ENCODE data around the gene KRTAP10-7. TPM values are rescaled to one million over a fixed set of nuclear protein-coding genes. Genes with fewer than 3 reads are reported as not detected.
"Not testable (repeated sequence)": the region's sequence is repeated elsewhere in the genome, so short reads cannot be mapped to it uniquely, and the experiment has no call there.

Gene KRTAP10-7
- total RNA-seq, 2 experiments from 2014 or later: not detected

GRCh38 chr21:44598061-44598460, 2.3 kb upstream of the KRTAP10-7 start:
- H3K4me1 Mint-ChIP-seq (ENCODE audit: low read depth): no peaks in the 10 kb centered on the region
- intact Hi-C loops (cut with micrococcal nuclease): no loop called here
- no peak for DNase-seq
- H3K27me3 Mint-ChIP-seq (ENCODE audit: low read depth): no peaks in the 10 kb centered on the region
- no peak overlapping the region for H3K4me3 Mint-ChIP-seq
- no peaks in the 10 kb centered on the region for H3K36me3 Mint-ChIP-seq (ENCODE audit: low read depth)
- peak overlapping the region; percentile 7 for H3K27ac Mint-ChIP-seq
- H3K9me3 Mint-ChIP-seq: peaks cover 5% of the 10 kb centered on the region
- CTCF ChIA-PET: no interaction called here

- no peak for DNase-seq
- intact Hi-C loops (cut with micrococcal nuclease): no loop called here
- no peaks in the 10 kb centered on the region for H3K36me3 Mint-ChIP-seq (ENCODE audit: low read depth)
- no peak overlapping the region for H3K4me3 Mint-ChIP-seq
- H3K4me1 Mint-ChIP-seq (ENCODE audit: low read depth): no peaks in the 10 kb centered on the region
- no peaks in the 10 kb centered on the region for H3K27me3 Mint-ChIP-seq (ENCODE audit: low read depth)
- H3K27ac Mint-ChIP-seq: no peak overlapping the region
- H3K9me3 Mint-ChIP-seq: peaks cover 5% of the 10 kb centered on the region
- CTCF ChIA-PET: no interaction called here
Measured at GRCh38 chr21:44599264-44600029, 950 bp upstream of the KRTAP10-7 start.

DNA sequence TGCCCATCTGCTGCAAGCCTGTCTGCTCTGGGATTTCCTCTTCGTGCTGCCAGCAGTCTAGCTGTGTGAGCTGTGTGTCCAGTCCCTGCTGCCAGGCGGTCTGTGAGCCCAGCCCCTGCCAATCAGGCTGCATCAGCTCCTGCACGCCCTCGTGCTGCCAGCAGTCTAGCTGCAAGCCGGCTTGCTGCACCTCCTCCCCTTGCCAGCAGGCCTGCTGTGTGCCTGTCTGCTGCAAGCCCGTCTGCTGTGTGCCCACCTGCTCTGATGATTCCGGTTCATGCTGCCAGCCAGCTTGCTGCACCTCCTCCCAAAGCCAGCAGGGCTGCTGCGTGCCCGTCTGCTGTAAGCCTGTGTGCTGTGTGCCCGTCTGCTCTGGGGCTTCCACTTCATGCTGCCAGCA, 694 bp downstream of the KRTAP10-7 start:
- intact Hi-C loops (cut with micrococcal nuclease); H3K36me3 Mint-ChIP-seq (ENCODE audit: low read depth); H3K4me1 Mint-ChIP-seq (ENCODE audit: low read depth); H3K27me3 Mint-ChIP-seq (ENCODE audit: low read depth); H3K9me3 Mint-ChIP-seq; H3K4me3 Mint-ChIP-seq; H3K27ac Mint-ChIP-seq; DNase-seq: not testable (repeated sequence)
- CTCF ChIA-PET: interaction anchor here (1.4 kb wide), 1 partner anchor 19 kb away, joined by 3 read pairs; no protein-coding TSS in a partner anchor

- CTCF ChIA-PET: interaction anchor here (1.4 kb wide), 1 partner anchor 18 kb away, joined by 3 read pairs; no protein-coding TSS in a partner anchor
- DNase-seq: no peak
- Mint-ChIP-seq H3K27me3 (ENCODE audit: low read depth) (no peaks in the 10 kb centered on the region), H3K4me1 (ENCODE audit: low read depth) (no peaks in the 10 kb centered on the region), H3K27ac (no peak overlapping the region), H3K9me3 (peaks cover 5% of the 10 kb centered on the region), H3K4me3 (no peak overlapping the region), H3K36me3 (ENCODE audit: low read depth) (no peaks in the 10 kb centered on the region)
- intact Hi-C loops (cut with micrococcal nuclease): no loop called here
Measured at GRCh38 chr21:44601596-44602462, 1.4 kb downstream of the KRTAP10-7 start.

DNA sequence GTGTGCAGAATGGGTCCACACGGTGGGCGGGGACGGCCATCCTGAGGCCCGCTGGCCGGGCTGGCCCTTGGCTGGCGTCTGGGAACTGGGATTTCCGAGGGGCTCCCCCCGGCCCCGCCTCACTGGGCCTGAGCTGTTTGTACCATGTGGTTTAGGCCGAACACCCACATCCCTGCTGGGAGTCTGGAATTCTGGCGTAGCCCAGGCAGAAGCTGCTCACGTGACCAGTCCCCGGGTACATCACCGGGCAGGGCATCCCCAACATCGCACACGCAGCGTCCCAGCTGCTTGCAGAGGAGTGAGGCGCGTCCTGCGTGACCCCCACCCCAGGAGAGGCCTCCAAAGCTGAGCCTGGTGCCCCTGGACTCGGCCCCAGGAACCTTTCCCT, 2.1 kb downstream of the KRTAP10-7 start:
- CTCF ChIA-PET: interaction anchor here (1.4 kb wide), 1 partner anchor 17 kb away, joined by 3 read pairs; no protein-coding TSS in a partner anchor

GRCh38 chr21:44603109-44603875, 2.9 kb downstream of the KRTAP10-7 start:
- no peak overlapping the region for H3K4me3 Mint-ChIP-seq
- intact Hi-C loops (cut with micrococcal nuclease): no loop called here
- CTCF ChIA-PET: no interaction called here

More for the DNA sequence above, 2.1 kb downstream of the KRTAP10-7 start:
- Mint-ChIP-seq H3K36me3 (ENCODE audit: low read depth) (no peaks in the 10 kb centered on the region), H3K27me3 (ENCODE audit: low read depth) (no peaks in the 10 kb centered on the region), H3K27ac (no peak overlapping the region), H3K9me3 (peaks cover 5% of the 10 kb centered on the region), H3K4me1 (ENCODE audit: low read depth) (no peaks in the 10 kb centered on the region), H3K4me3 (no peak overlapping the region)
- intact Hi-C loops (cut with micrococcal nuclease): no loop called here
- no peak for DNase-seq

DNA sequence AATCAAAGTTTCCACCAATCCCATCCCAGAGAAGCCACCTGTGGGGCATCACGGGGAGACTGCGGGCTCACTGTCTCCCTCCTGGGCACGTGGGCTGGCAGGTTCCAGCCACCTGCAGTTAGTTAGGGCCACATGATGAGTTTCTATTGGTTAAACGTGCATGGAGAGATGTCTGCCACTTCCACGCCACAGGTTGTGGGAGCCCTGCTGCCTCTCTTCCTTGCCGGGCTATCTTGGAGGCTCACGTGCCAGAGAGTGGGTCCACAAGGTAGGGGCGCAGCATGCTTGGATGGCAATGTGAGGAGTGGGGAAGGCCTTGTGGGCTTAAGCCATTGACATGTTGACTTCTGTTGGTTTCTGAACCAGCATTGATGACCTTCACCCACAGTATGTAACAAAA, 3.5 kb downstream of the KRTAP10-7 start:
- H3K4me1 Mint-ChIP-seq (ENCODE audit: low read depth): no peaks in the 10 kb centered on the region
- no peak overlapping the region for H3K4me3 Mint-ChIP-seq
- no peaks in the 10 kb centered on the region for H3K36me3 Mint-ChIP-seq (ENCODE audit: low read depth)
- no peak for DNase-seq
- intact Hi-C loops (cut with micrococcal nuclease): no loop called here
- no peak overlapping the region for H3K27ac Mint-ChIP-seq
- CTCF ChIA-PET: no interaction called here
- H3K27me3 Mint-ChIP-seq (ENCODE audit: low read depth): no peaks in the 10 kb centered on the region
- H3K9me3 Mint-ChIP-seq: peaks cover 2% of the 10 kb centered on the region

More at GRCh38 chr21:44603109-44603875, 2.9 kb downstream of the KRTAP10-7 start:
- Mint-ChIP-seq H3K9me3 (peaks cover 5% of the 10 kb centered on the region), H3K36me3 (ENCODE audit: low read depth) (no peaks in the 10 kb centered on the region), H3K27me3 (ENCODE audit: low read depth) (no peaks in the 10 kb centered on the region), H3K27ac (no peak overlapping the region), H3K4me1 (ENCODE audit: low read depth) (no peaks in the 10 kb centered on the region)
- DNase-seq: no peak

DNA sequence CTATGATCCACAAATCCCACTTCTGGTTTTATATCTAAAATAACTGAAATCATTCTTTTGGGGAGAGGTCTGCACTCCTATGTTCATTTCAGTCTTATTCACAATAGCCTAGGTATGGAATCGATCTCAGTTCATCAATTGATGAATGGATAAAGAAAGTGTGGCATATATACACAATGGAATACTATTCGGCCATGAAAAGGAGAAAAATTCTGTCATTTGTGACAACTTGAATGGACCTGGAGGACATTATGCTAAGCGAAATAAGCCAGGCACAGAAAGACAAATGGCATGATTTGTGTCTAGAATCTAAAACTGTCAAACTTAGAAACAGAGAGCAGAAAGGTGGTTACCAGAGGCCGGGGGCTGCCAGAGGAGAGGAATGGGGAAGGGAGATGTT, 6.1 kb downstream of the KRTAP10-7 start:
- no peaks in the 10 kb centered on the region for H3K4me1 Mint-ChIP-seq (ENCODE audit: low read depth)
- intact Hi-C loops (cut with micrococcal nuclease): no loop called here
- H3K27me3 Mint-ChIP-seq (ENCODE audit: low read depth): no peaks in the 10 kb centered on the region
- peaks cover 20% of the 10 kb centered on the region for H3K9me3 Mint-ChIP-seq
- CTCF ChIA-PET: no interaction called here
- H3K27ac Mint-ChIP-seq: no peak overlapping the region
- H3K4me3 Mint-ChIP-seq: no peak overlapping the region
- H3K36me3 Mint-ChIP-seq (ENCODE audit: low read depth): no peaks in the 10 kb centered on the region
- no peak for DNase-seq

- peaks cover 20% of the 10 kb centered on the region for H3K9me3 Mint-ChIP-seq
- intact Hi-C loops (cut with micrococcal nuclease): no loop called here
- no peaks in the 10 kb centered on the region for H3K4me1 Mint-ChIP-seq (ENCODE audit: low read depth)
- no peaks in the 10 kb centered on the region for H3K36me3 Mint-ChIP-seq (ENCODE audit: low read depth)
- no peaks in the 10 kb centered on the region for H3K27me3 Mint-ChIP-seq (ENCODE audit: low read depth)
- H3K27ac Mint-ChIP-seq: no peak overlapping the region
- H3K4me3 Mint-ChIP-seq: no peak overlapping the region
- CTCF ChIA-PET: no interaction called here
- DNase-seq: no peak
Measured at GRCh38 chr21:44609193-44609592, 8.8 kb downstream of the KRTAP10-7 start.

GRCh38 chr21:44610157-44610843, 9.9 kb downstream of the KRTAP10-7 start:
- H3K4me1 Mint-ChIP-seq (ENCODE audit: low read depth); DNase-seq; H3K4me3 Mint-ChIP-seq; H3K36me3 Mint-ChIP-seq (ENCODE audit: low read depth); H3K27ac Mint-ChIP-seq; intact Hi-C loops (cut with micrococcal nuclease); H3K27me3 Mint-ChIP-seq (ENCODE audit: low read depth); CTCF ChIA-PET: not testable (repeated sequence)
- H3K9me3 Mint-ChIP-seq: peaks cover 20% of the 10 kb centered on the region

GRCh38 chr21:44611551-44611950, 11.2 kb downstream of the KRTAP10-7 start:
- no peaks in the 10 kb centered on the region for H3K36me3 Mint-ChIP-seq (ENCODE audit: low read depth)
- no peak for DNase-seq
- peaks cover 10% of the 10 kb centered on the region for H3K4me1 Mint-ChIP-seq (ENCODE audit: low read depth)
- H3K4me3 Mint-ChIP-seq: no peak overlapping the region
- H3K9me3 Mint-ChIP-seq: peaks cover 20% of the 10 kb centered on the region
- intact Hi-C loops (cut with micrococcal nuclease): no loop called here
- CTCF ChIA-PET: no interaction called here
- H3K27me3 Mint-ChIP-seq (ENCODE audit: low read depth): no peaks in the 10 kb centered on the region
- H3K27ac Mint-ChIP-seq: no peak overlapping the region

GRCh38 chr21:44612029-44612486, 11.7 kb downstream of the KRTAP10-7 start, which contains the start of gene KRTAP10-8:
KRTAP10-8 (plus strand) TSS chr21:44612079; CDS start chr21:44612101, 22 bp downstream.
- Mint-ChIP-seq H3K4me3 (no peak within 1 kb of the TSS), H3K27me3 (ENCODE audit: low read depth) (no peaks in the 10 kb centered on the region), H3K9me3 (peaks cover 20% of the 10 kb centered on the region), H3K36me3 (ENCODE audit: low read depth) (no peaks in the 10 kb centered on the region), H3K4me1 (ENCODE audit: low read depth) (peaks cover 15% of the 10 kb centered on the region), H3K27ac (no peak within 1 kb of the TSS)
- DNase-seq: no peak
- intact Hi-C loops (cut with micrococcal nuclease): no loop called here
- CTCF ChIA-PET: interaction anchor here (0.7 kb wide), 1 partner anchor 17 kb away, joined by 3 read pairs; no protein-coding TSS in a partner anchor
